H1 (cell line): ENCODE measurements around the gene BRD4. TPM values are rescaled to one million over a fixed set of nuclear protein-coding genes. Genes with fewer than 3 reads are reported as not detected.

Experiments used
- CTCF ChIA-PET: fragments of 300-600 bp; sonication (Branson Sonifier 250); formaldehyde crosslinking; loops from one replicate; lab custom pipeline; 2021; ENCODE audit not compliant: partially characterized antibody; lab: Charles Lee
- POLR2A ChIA-PET: fragments of 300-600 bp; sonication (Branson Sonifier 250); formaldehyde crosslinking; loops from one replicate; lab custom pipeline; 2021; ENCODE audit warnings: inconsistent platforms; ENCODE audit not compliant: partially characterized antibody; lab: Charles Lee
- DNase-seq, 2 experiments: peaks; one replicate each; pipeline versions ENCODE4 v3.0.0 to v3.0.0-alpha.2; 2010 to 2022; ENCODE audit warnings: low spot score in 2 of 2, low read depth in 1 of 2, mixed read lengths in 1 of 2
- FAIRE-seq: peaks from 2 replicates; lab custom pipeline; 2011; peaks lifted over from hg19 to GRCh38; lab: Jason Lieb, UNC
- H2AFZ ChIP-seq: 2 replicates; pipeline ENCODE4 v1.8.1; 2012; ENCODE audit warnings: low read length, inconsistent platforms
- H2AK5ac ChIP-seq: 2 replicates; pipeline ENCODE4 v1.6.1; 2013; ENCODE audit warnings: low read depth, low read length
- H2BK120ac ChIP-seq: replicated peaks from 2 replicates; pipeline ENCODE3; 2013; ENCODE audit warnings: low read depth, low read length, inconsistent platforms
- H2BK12ac ChIP-seq: 2 replicates; pipeline ENCODE4 v1.6.1; 2013; ENCODE audit warnings: low read depth, low read length
- H2BK15ac ChIP-seq: 2 replicates; pipeline ENCODE4 v1.6.1; 2013; ENCODE audit warnings: low read length
- H2BK20ac ChIP-seq: 2 replicates; pipeline ENCODE4 v1.6.1; 2013; ENCODE audit warnings: low read length
- H2BK5ac ChIP-seq: 2 replicates; pipeline ENCODE4 v1.6.1; 2013; ENCODE audit warnings: low read depth, low read length
- H3K14ac ChIP-seq: 2 replicates; pipeline ENCODE4 v1.6.1; 2013; ENCODE audit warnings: inconsistent platforms; ENCODE audit not compliant: insufficient read length
- H3K18ac ChIP-seq: 2 replicates; pipeline ENCODE4 v1.6.1; 2013; ENCODE audit warnings: low read length; ENCODE audit errors: extremely low read depth
- H3K23ac ChIP-seq: 2 replicates; pipeline ENCODE4 v1.6.1; 2013; ENCODE audit warnings: inconsistent platforms; ENCODE audit not compliant: insufficient read length
- H3K23me2 ChIP-seq: 2 replicates; pipeline ENCODE4 v1.6.1; 2013; ENCODE audit warnings: low read depth, low read length
- H3K27ac ChIP-seq: 2 replicates; pipeline ENCODE4 v1.6.1; 2011; ENCODE audit warnings: low read depth, low read length, inconsistent platforms
- H3K27me3 ChIP-seq, 4 experiments: replicated peaks in 1 of 4; 1 replicate in 1 of 4; 2 replicates in 3 of 4; pipeline versions ENCODE4 v1.6.1 to v1.8.1; 2011 to 2013; ENCODE audit warnings: low read length in 3 of 4, mild to moderate bottlenecking in 3 of 4, inconsistent platforms in 2 of 4, mixed read lengths in 2 of 4, moderate library complexity in 1 of 4; ENCODE audit not compliant: control insufficient read depth in 3 of 4, insufficient read depth in 3 of 4; ENCODE audit errors: extremely low read depth in 1 of 4
- H3K36me3 ChIP-seq, 4 experiments: 2 replicates each; pipeline versions ENCODE4 v1.6.1 to v1.8.1; 2011 to 2013; ENCODE audit warnings: mild to moderate bottlenecking in 4 of 4, low read length in 3 of 4, moderate library complexity in 2 of 4, control low read depth in 1 of 4, inconsistent platforms in 1 of 4; ENCODE audit not compliant: insufficient read depth in 4 of 4, control insufficient read depth in 2 of 4
- H3K4ac ChIP-seq: replicated peaks from 2 replicates; pipeline ENCODE3; 2013; ENCODE audit warnings: low read length, low read depth, mixed read lengths, inconsistent platforms; ENCODE audit not compliant: insufficient read length
- H3K4me1 ChIP-seq, 4 experiments: replicated peaks in 1 of 4; 1 replicate in 1 of 4; 2 replicates in 3 of 4; pipeline versions ENCODE4 v1.6.1 to v1.8.1; 2011 to 2013; ENCODE audit warnings: low read length in 3 of 4, inconsistent platforms in 2 of 4, mixed read lengths in 1 of 4; ENCODE audit not compliant: insufficient read depth in 4 of 4, control insufficient read depth in 3 of 4
- H3K4me2 ChIP-seq, 2 experiments: 2 replicates each; pipeline versions ENCODE4 v1.6.1 to v1.8.1; 2011 to 2013; ENCODE audit warnings: low read depth in 2 of 2, low read length in 2 of 2, control low read depth in 1 of 2, inconsistent platforms in 1 of 2, mild to moderate bottlenecking in 1 of 2; ENCODE audit not compliant: insufficient read depth in 1 of 2
- H3K4me3 ChIP-seq, 4 experiments: fragments of 200-600, 300-600 bp in 1 of 4; sonication (generic), shearing (Covaris generic), sonication (Bioruptor Twin) in 1 of 4; 2 replicates each; pipeline versions ENCODE4 v1.5.1 to v1.8.1; 2011 to 2016; ENCODE audit warnings: low read length in 4 of 4, low read depth in 3 of 4, control low read depth in 2 of 4, inconsistent platforms in 2 of 4, mild to moderate bottlenecking in 2 of 4, mixed read lengths in 1 of 4, moderate library complexity in 1 of 4; ENCODE audit not compliant: insufficient read depth in 2 of 4; ENCODE audit errors: extremely low read depth in 1 of 4
- H3K56ac ChIP-seq: replicated peaks from 2 replicates; pipeline ENCODE3; 2013; ENCODE audit warnings: low read depth, mild to moderate bottlenecking, mixed read lengths, low read length, inconsistent platforms; ENCODE audit not compliant: insufficient read length
- H3K79me1 ChIP-seq: 2 replicates; pipeline ENCODE4 v1.6.1; 2013; ENCODE audit warnings: low read depth, low read length, control low read depth
- H3K79me2 ChIP-seq, 2 experiments: 2 replicates each; pipeline versions ENCODE4 v1.6.1 to v1.8.1; 2012 to 2013; ENCODE audit warnings: low read length in 2 of 2, mild to moderate bottlenecking in 2 of 2, inconsistent platforms in 1 of 2; ENCODE audit not compliant: insufficient read depth in 2 of 2, control insufficient read depth in 1 of 2
- H3K9ac ChIP-seq, 4 experiments: replicated peaks in 1 of 4; 1 replicate in 1 of 4; 2 replicates in 3 of 4; pipeline versions ENCODE4 v1.6.1 to v1.8.1; 2011 to 2013; ENCODE audit warnings: low read depth in 3 of 4, low read length in 3 of 4, control low read depth in 2 of 4, mild to moderate bottlenecking in 2 of 4, moderate library complexity in 2 of 4, inconsistent platforms in 1 of 4; ENCODE audit errors: extremely low read depth in 1 of 4
- H3K9me3 ChIP-seq, 2 experiments: 2 replicates each; pipeline versions ENCODE4 v1.6.1 to v1.8.1; 2012 to 2013; ENCODE audit warnings: mild to moderate bottlenecking in 2 of 2, moderate library complexity in 2 of 2, control low read depth in 1 of 2, inconsistent platforms in 1 of 2, low read depth in 1 of 2, low read length in 1 of 2, mixed read lengths in 1 of 2; ENCODE audit not compliant: insufficient read depth in 2 of 2
- H4K20me1 ChIP-seq, 2 experiments: replicated peaks in 1 of 2; 2 replicates each; pipeline versions ENCODE3 to v1.8.1; 2011 to 2013; ENCODE audit warnings: inconsistent platforms in 2 of 2, low read length in 2 of 2, mild to moderate bottlenecking in 1 of 2; ENCODE audit not compliant: insufficient read depth in 2 of 2, control insufficient read depth in 1 of 2
- H4K5ac ChIP-seq: 2 replicates; pipeline ENCODE4 v1.6.1; 2013; ENCODE audit warnings: low read length, low read depth, mixed read lengths, inconsistent platforms; ENCODE audit not compliant: insufficient read length
- H4K8ac ChIP-seq: 2 replicates; pipeline ENCODE4 v1.8.0; 2013; ENCODE audit warnings: mild to moderate bottlenecking, moderate library complexity, low read length, inconsistent platforms; ENCODE audit not compliant: insufficient read depth; ENCODE audit errors: extremely low read depth
- H4K91ac ChIP-seq: replicated peaks from 2 replicates; pipeline ENCODE3; 2013; ENCODE audit warnings: low read length, mixed read lengths, inconsistent platforms; ENCODE audit not compliant: insufficient read length
- CHD1 ChIP-seq: IDR thresholded peaks from 2 replicates; pipeline ENCODE4 v1.6.1; 2012; ENCODE audit warnings: low read depth, low read length, improper control_type of control experiment
- EGR1 ChIP-seq: IDR thresholded peaks from 2 replicates; pipeline ENCODE4 v1.6.1; 2011; ENCODE audit warnings: low read depth, low read length, borderline replicate concordance
- RAD21 ChIP-seq, 2 experiments: IDR thresholded peaks in 1 of 2; conservative IDR thresholded peaks in 1 of 2; 2 replicates each; pipeline ENCODE4 v1.6.1; 2011; ENCODE audit warnings: low read depth in 2 of 2, low read length in 2 of 2, improper control_type of control experiment in 1 of 2, inconsistent platforms in 1 of 2, mild to moderate bottlenecking in 1 of 2, moderate library complexity in 1 of 2
- TAF1 ChIP-seq: IDR thresholded peaks from 2 replicates; pipeline ENCODE4 v1.6.1; 2011; ENCODE audit warnings: mild to moderate bottlenecking, low read depth, low read length
- WGBS, 2 experiments: shearing (Covaris generic) in 1 of 2; methylation state at CpG; one replicate each; pipeline versions ENCODE4 v1.1.6 to v1.1.7; 2013 to 2015; ENCODE audit warnings: low lambda C conversion rate in 2 of 2, mixed read lengths in 2 of 2, inconsistent platforms in 1 of 2, low coverage in 1 of 2, missing lambda C conversion rate in 1 of 2; ENCODE audit not compliant: insufficient replicate concordance in 2 of 2, insufficient coverage in 1 of 2, insufficient read length in 1 of 2; ENCODE audit errors: extremely low coverage in 1 of 2, missing lambda C conversion rate in 1 of 2; 5-methylcytosine and 5-hydroxymethylcytosine counted together
- polyA plus RNA-seq, 7 experiments: library from polyadenylated mRNA; depleted of rRNA in 3 of 7; stranded (reverse) in 5 of 7; unstranded in 2 of 7; fragments of >200 nt in 5 of 7; fragments of 200-250 nt in 2 of 7; gene quantifications; 1 replicate in 5 of 7; 2 replicates in 1 of 7; 4 replicates in 1 of 7; pipeline versions ENCODE4 v1.2.1 to v1.2.3, GENCODE V29; 2011 to 2013; ENCODE audit warnings: missing spikeins in 2 of 7, mixed read lengths in 2 of 7
- total RNA-seq: library from RNA; stranded (reverse); fragmentation: NEBNext Ultra II Directional; extraction: Animal tissue kit (Norgen Biotek cat#: 25700); gene quantifications from 2 replicates; pipeline ENCODE4 v1.2.1, GENCODE V29; 2021
- TF ChIP-seq, protein P1 (sequence below): IDR thresholded peaks from 2 replicates; pipeline ENCODE4 v1.6.1; 2012; ENCODE audit warnings: low read length, inconsistent platforms

The BRD4 gene
- total and polyA plus RNA-seq, 2 of the 8 experiments (the other 6 are each of a cell fraction or from before 2014, with no cell fraction given) = 14.1 to 146 TPM

DNA sequence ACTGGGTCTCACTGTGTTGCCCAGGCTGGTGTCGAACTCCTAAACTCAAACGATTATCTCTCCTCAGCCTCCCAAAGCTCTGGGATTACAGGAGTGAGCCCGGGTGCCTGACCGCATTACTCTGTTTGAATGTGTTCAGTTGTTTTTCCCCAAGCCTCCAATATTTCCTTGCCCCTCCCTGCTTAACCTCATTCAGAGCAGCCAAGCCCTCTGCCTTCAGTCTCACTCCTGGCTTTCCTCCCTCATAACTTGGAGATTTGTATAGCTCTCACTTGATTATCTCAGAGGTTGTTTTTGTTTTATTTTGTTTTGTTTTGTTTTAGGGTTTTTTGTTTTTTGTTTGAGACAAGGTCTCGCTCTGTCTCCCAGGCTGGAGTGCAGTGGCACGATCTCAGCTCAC, 111.5 kb downstream of the BRD4 start:
- no peaks in the 10 kb centered on the region for H3K9me3 ChIP-seq
- no peaks in the 10 kb centered on the region for H3K36me3 ChIP-seq
- H3K23me2 ChIP-seq = peaks cover 10% of the 10 kb centered on the region
- no peak overlapping the region for H3K56ac ChIP-seq
- no peak overlapping the region for H4K8ac ChIP-seq
- 94% methylated on average over 6 of the region's 6 CpGs; no CpG with 5 or more reads in 1 of the 2 experiments for WGBS, 2 experiments
- no peak overlapping the region for H4K91ac ChIP-seq
- H3K4me2 ChIP-seq = no peak overlapping the region
- FAIRE-seq (no peak), DNase-seq (no peak)
- H2BK15ac ChIP-seq = no peak overlapping the region
- peaks cover 0 to 3% (median 1%) of the 10 kb centered on the region in 4 experiments; a peak in 4 of 7 replicates for H3K4me1 ChIP-seq
- POLR2A ChIA-PET = interaction anchor here (1.8 to 5.3 kb wide), 4 partner anchors 11 to 56 kb away, joined by 3 to 36 read pairs (median 14); partner anchors contain the start of genes EPHX3 and NOTCH3
- no peak overlapping the region for H4K5ac ChIP-seq
- H3K23ac ChIP-seq = no peak overlapping the region
- CTCF ChIA-PET = interaction anchor here (0.6 to 2.3 kb wide), 8 partner anchors 9 to 199 kb away, joined by 3 to 9 read pairs (median 4); partner anchors contain the start of gene NOTCH3
- H3K79me2 ChIP-seq = no peaks in the 10 kb centered on the region
- H3K27ac ChIP-seq = no peak overlapping the region
- H3K9ac ChIP-seq = no peak overlapping the region
- TF ChIP-seq CHD1 (no peak), TAF1 (no peak), EGR1 (no peak), RAD21 (IDR thresholded peaks at IDR 0.05 in 1 of 2, conservative IDR thresholded peaks at IDR 0.05 in 1 of 2; ENCODE audit: low read depth in 2 of 2, low read length in 2 of 2) (no peak)
- TF ChIP-seq, protein P1, sequence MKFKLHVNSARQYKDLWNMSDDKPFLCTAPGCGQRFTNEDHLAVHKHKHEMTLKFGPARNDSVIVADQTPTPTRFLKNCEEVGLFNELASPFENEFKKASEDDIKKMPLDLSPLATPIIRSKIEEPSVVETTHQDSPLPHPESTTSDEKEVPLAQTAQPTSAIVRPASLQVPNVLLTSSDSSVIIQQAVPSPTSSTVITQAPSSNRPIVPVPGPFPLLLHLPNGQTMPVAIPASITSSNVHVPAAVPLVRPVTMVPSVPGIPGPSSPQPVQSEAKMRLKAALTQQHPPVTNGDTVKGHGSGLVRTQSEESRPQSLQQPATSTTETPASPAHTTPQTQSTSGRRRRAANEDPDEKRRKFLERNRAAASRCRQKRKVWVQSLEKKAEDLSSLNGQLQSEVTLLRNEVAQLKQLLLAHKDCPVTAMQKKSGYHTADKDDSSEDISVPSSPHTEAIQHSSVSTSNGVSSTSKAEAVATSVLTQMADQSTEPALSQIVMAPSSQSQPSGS = no peak
- no peak overlapping the region for H2AFZ ChIP-seq
- H2BK5ac ChIP-seq = no peak overlapping the region
- H3K27me3 ChIP-seq = no peaks in the 10 kb centered on the region
- no peaks in the 10 kb centered on the region for H3K79me1 ChIP-seq
- H3K14ac ChIP-seq = no peak overlapping the region
- H3K18ac ChIP-seq = no peak overlapping the region
- no peaks in the 10 kb centered on the region for H4K20me1 ChIP-seq
- H3K4ac ChIP-seq = no peak overlapping the region
- H3K4me3 ChIP-seq = no peak overlapping the region
- no peak overlapping the region for H2BK120ac ChIP-seq
- no peak overlapping the region for H2BK20ac ChIP-seq
- no peak overlapping the region for H2AK5ac ChIP-seq
- H2BK12ac ChIP-seq = no peak overlapping the region
